Suprapubic skin (tissue), 4 donors: ENCODE results near the gene ZNF804B. TPM values are rescaled to one million over a fixed set of nuclear protein-coding genes. Genes with fewer than 3 reads are reported as not detected.

ENCODE experiments used
- DNase-seq, 2 donors: peaks; one replicate each; pipeline ENCODE4 v3.0.0-alpha.2; 2019; ENCODE audit warnings: low spot score in 2 of 2
- H3K27ac ChIP-seq: fragments of 200-600 bp; sonication (generic); one replicate; pipeline ENCODE4 v1.5.1; 2019
- H3K27me3 ChIP-seq: fragments of 200-600 bp; sonication (generic); one replicate; pipeline ENCODE4 v1.5.1; 2019
- H3K36me3 ChIP-seq: fragments of 200-600 bp; sonication (generic); one replicate; pipeline ENCODE4 v1.5.1; 2019
- H3K4me1 ChIP-seq: fragments of 200-600 bp; sonication (generic); one replicate; pipeline ENCODE4 v1.5.1; 2019
- H3K4me3 ChIP-seq: fragments of 200-600 bp; sonication (generic); one replicate; pipeline ENCODE4 v1.5.1; 2019; ENCODE audit warnings: mild to moderate bottlenecking
- H3K9me3 ChIP-seq: fragments of 200-600 bp; sonication (generic); one replicate; pipeline ENCODE4 v1.5.1; 2019
- EP300 ChIP-seq: sonication (generic); formaldehyde crosslinking; IDR thresholded peaks from one replicate; pipeline ENCODE4 v1.6.1; 2017; ENCODE audit warnings: antibody characterized with exemption
- POLR2A ChIP-seq, 2 donors: fragments of 450-650 bp; IDR thresholded peaks; one replicate each; pipeline ENCODE4 v1.6.1; 2017; ENCODE audit warnings: antibody characterized with exemption in 2 of 2, mild to moderate bottlenecking in 2 of 2, moderate library complexity in 2 of 2
- POLR2AphosphoS5 ChIP-seq, 3 donors: sonication (generic); formaldehyde crosslinking; IDR thresholded peaks; one replicate each; pipeline ENCODE4 v1.6.1; 2017; ENCODE audit warnings: antibody characterized with exemption in 3 of 3
- WGBS: methylation state at CpG from one replicate; pipeline ENCODE4 v1.1.5; 2018; 5-methylcytosine and 5-hydroxymethylcytosine counted together
- total RNA-seq, 4 donors: library from RNA; depleted of rRNA; stranded (reverse); fragments of >200 nt; gene quantifications; one replicate each; pipeline ENCODE4 v1.1.0, GENCODE V29; 2016
- TF ChIP-seq, protein P1 (sequence below), 2 donors: fragments of 200-600 bp in 1 of 2; fragments of 450-650 bp in 1 of 2; sonication (generic) in 1 of 2; IDR thresholded peaks; one replicate each; pipeline ENCODE4 v1.5.1; 2016 to 2019; ENCODE audit warnings: antibody characterized with exemption in 2 of 2, mild to moderate bottlenecking in 1 of 2, moderate library complexity in 1 of 2

Gene ZNF804B
- total RNA-seq, 4 donors from 2014 or later, result not detected

GRCh38 chr7:89238156-89238555 lies 478.7 kb downstream of the ZNF804B start:
- H3K36me3 ChIP-seq, result no peaks in the 10 kb centered on the region
- DNase-seq, result no peak

GRCh38 chr7:89246196-89246595 lies 486.7 kb downstream of the ZNF804B start:
- Histone ChIP-seq H3K27me3 (no peaks in the 10 kb centered on the region), H3K4me3 (no peak overlapping the region), H3K27ac (no peak overlapping the region), H3K36me3 (no peaks in the 10 kb centered on the region), H3K9me3 (no peaks in the 10 kb centered on the region), H3K4me1 (no peaks in the 10 kb centered on the region)
- DNase-seq, result no peak
- no peak for TF ChIP-seq POLR2AphosphoS5 (IDR thresholded peaks at IDR 0.05)
- no peak for TF ChIP-seq POLR2A (IDR thresholded peaks at IDR 0.05)
- TF ChIP-seq EP300, result no peak
- TF ChIP-seq, protein P1, sequence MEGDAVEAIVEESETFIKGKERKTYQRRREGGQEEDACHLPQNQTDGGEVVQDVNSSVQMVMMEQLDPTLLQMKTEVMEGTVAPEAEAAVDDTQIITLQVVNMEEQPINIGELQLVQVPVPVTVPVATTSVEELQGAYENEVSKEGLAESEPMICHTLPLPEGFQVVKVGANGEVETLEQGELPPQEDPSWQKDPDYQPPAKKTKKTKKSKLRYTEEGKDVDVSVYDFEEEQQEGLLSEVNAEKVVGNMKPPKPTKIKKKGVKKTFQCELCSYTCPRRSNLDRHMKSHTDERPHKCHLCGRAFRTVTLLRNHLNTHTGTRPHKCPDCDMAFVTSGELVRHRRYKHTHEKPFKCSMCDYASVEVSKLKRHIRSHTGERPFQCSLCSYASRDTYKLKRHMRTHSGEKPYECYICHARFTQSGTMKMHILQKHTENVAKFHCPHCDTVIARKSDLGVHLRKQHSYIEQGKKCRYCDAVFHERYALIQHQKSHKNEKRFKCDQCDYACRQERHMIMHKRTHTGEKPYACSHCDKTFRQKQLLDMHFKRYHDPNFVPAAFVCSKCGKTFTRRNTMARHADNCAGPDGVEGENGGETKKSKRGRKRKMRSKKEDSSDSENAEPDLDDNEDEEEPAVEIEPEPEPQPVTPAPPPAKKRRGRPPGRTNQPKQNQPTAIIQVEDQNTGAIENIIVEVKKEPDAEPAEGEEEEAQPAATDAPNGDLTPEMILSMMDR (IDR thresholded peaks at IDR 0.05), result no peak

More at GRCh38 chr7:89238156-89238555, 478.7 kb downstream of the ZNF804B start:
- no peak overlapping the region for H3K27ac ChIP-seq
- no peaks in the 10 kb centered on the region for H3K27me3 ChIP-seq
- H3K9me3 ChIP-seq, result no peaks in the 10 kb centered on the region
- no peak for TF ChIP-seq POLR2AphosphoS5 (IDR thresholded peaks at IDR 0.05)
- no peak for TF ChIP-seq POLR2A (IDR thresholded peaks at IDR 0.05)
- TF ChIP-seq, protein P1 (IDR thresholded peaks at IDR 0.05), result no peak
- TF ChIP-seq EP300, result no peak
- no peak overlapping the region for H3K4me3 ChIP-seq
- no peaks in the 10 kb centered on the region for H3K4me1 ChIP-seq

DNA sequence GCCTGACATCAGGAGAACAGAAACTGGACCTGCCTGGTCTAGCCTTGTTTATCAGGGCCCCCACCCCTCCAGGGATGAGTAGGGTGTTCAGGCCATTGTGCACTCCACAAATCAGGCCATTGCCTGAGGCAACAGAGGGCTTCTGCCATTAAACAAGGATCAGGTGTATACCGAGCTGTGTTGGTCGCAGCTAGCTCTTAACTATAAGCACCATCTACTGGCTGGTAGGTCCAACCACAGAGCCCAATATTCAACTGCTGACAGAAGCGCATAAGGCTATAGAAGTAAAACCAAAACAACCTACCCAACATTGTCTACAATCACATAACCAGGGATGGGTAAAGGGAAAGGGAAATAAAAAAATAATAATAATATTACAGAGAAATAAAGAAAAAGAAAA lies 487.7 kb downstream of the ZNF804B start:
- Histone ChIP-seq H3K27ac (no peak overlapping the region), H3K36me3 (no peaks in the 10 kb centered on the region), H3K27me3 (no peaks in the 10 kb centered on the region), H3K4me1 (no peaks in the 10 kb centered on the region), H3K9me3 (no peaks in the 10 kb centered on the region), H3K4me3 (no peak overlapping the region)
- no peak for DNase-seq
- 93% methylated on average over 3 of the region's 3 CpGs for WGBS
- TF ChIP-seq POLR2AphosphoS5 (IDR thresholded peaks at IDR 0.05) (no peak), POLR2A (IDR thresholded peaks at IDR 0.05) (no peak), EP300 (no peak)
- TF ChIP-seq, protein P1 (IDR thresholded peaks at IDR 0.05), result no peak

- H3K36me3 ChIP-seq, result no peaks in the 10 kb centered on the region
- no peaks in the 10 kb centered on the region for H3K9me3 ChIP-seq
- H3K4me3 ChIP-seq, result no peak overlapping the region
- H3K4me1 ChIP-seq, result no peaks in the 10 kb centered on the region
- no peaks in the 10 kb centered on the region for H3K27me3 ChIP-seq
- 77% methylated on average over 2 of the region's 2 CpGs for WGBS
- no peak overlapping the region for H3K27ac ChIP-seq
- DNase-seq, result no peak
- TF ChIP-seq, protein P1 (IDR thresholded peaks at IDR 0.05), result no peak
- no peak for TF ChIP-seq EP300
- no peak for TF ChIP-seq POLR2AphosphoS5 (IDR thresholded peaks at IDR 0.05)
- TF ChIP-seq POLR2A (IDR thresholded peaks at IDR 0.05), result no peak
These were observed 499.6 kb downstream of the ZNF804B start for GRCh38 chr7:89259085-89259484.

GRCh38 chr7:89264126-89264525 lies 504.6 kb downstream of the ZNF804B start:
- no peak overlapping the region for H3K4me3 ChIP-seq

More at GRCh38 chr7:89264126-89264525, 504.6 kb downstream of the ZNF804B start:
- Histone ChIP-seq H3K36me3 (no peaks in the 10 kb centered on the region), H3K27me3 (no peaks in the 10 kb centered on the region), H3K27ac (no peak overlapping the region), H3K9me3 (no peaks in the 10 kb centered on the region), H3K4me1 (no peaks in the 10 kb centered on the region)
- TF ChIP-seq POLR2A (IDR thresholded peaks at IDR 0.05) (no peak), POLR2AphosphoS5 (IDR thresholded peaks at IDR 0.05) (no peak), EP300 (no peak)
- TF ChIP-seq, protein P1 (IDR thresholded peaks at IDR 0.05), result no peak
- DNase-seq, result no peak
- WGBS, result 66% methylated on average over 4 of the region's 4 CpGs
